HG03060 (cell line): ENCODE data around the gene USP28.
"Not testable (repeated sequence)": the region's sequence is repeated elsewhere in the genome, so short reads cannot be mapped to it uniquely, and the experiment has no call there.

Source experiments
- ATAC-seq: cut with Tn5 transposase; IDR thresholded peaks from one replicate; pipeline ENCODE4 v1.9.1; 2021; ENCODE audit warnings: low read depth, moderate number of reproducible peaks; ENCODE audit not compliant: unreplicated experiment

The USP28 gene

DNA sequence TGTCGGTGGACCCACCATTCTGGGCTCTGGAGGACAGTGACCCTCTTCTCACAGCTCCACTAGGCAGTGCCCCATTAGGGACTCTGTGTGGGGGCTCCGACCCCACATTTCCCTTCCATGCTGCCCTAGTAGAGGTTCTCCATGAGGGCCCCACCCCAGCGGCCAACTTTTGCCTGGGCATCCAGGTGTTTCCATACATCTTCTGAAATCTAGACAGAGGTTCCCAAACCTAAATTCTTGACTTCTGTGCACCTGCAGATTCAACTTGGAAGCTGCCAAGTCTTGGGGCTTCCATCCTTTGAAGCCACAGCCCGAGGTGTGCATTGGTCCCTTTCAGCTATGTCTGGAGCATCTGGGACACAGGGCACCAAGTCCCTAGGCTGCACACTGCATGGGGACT is 4.1 kb upstream of the USP28 start:
- ATAC-seq, result not testable (repeated sequence)

DNA sequence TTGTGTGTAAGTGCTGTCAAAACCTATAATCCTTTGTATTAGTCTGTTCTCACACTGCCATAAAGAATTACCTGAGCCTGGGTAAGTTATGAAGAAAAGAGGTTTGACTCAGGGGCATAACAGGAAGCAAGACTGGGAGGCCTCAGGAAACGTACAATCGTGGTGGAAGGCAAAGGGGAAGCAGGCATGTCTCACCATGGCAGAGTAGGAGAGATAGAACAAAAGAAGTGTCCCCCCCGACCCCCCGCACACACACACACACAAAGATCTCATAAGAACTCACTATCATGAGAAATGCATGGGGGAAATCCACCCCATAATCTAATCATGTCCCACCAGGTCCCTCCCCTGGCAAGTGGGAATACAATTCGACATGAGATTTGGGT is 2.3 kb upstream of the USP28 start:
- no peak for ATAC-seq

DNA sequence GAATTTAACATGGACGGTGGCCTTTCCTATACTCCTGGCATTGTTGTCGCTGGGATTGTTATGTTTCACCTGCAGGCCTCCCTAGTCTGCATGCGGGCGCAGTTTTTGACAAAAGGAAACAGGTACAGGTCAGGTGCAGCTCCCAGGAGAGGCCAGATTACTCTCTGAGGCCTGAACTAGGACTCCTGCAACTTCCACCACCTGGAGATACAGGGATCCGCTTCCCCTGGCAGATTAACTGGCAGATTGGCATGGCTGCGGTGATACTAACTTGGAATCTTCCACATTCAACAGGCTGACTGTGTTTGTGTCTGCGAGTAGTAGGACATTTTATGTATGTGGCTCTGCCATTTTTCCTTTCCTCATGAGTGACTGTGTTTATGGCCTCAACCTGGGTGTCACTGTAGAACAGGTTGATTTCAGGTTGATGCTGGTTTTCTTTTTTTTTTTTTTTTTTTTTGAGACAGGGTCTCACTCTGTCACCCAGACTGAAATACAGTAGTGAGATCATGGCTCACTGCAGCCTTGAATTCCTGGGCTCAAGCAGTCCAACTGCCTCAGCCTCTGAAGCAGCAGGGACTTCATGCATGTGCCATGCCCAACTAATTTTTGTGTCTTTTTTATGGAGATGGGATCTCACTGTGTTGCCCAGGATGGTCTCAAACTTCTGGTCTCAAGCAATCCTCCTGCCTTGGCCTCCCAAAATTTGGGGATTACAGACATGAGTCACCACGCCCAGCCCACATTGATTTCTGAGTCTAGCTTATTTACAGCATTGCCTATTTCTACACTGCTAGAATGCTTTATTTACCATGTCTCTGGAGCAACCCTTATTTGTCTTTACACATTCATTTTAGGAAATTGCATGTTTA is 1.7 kb upstream of the USP28 start:
- no peak for ATAC-seq

DNA sequence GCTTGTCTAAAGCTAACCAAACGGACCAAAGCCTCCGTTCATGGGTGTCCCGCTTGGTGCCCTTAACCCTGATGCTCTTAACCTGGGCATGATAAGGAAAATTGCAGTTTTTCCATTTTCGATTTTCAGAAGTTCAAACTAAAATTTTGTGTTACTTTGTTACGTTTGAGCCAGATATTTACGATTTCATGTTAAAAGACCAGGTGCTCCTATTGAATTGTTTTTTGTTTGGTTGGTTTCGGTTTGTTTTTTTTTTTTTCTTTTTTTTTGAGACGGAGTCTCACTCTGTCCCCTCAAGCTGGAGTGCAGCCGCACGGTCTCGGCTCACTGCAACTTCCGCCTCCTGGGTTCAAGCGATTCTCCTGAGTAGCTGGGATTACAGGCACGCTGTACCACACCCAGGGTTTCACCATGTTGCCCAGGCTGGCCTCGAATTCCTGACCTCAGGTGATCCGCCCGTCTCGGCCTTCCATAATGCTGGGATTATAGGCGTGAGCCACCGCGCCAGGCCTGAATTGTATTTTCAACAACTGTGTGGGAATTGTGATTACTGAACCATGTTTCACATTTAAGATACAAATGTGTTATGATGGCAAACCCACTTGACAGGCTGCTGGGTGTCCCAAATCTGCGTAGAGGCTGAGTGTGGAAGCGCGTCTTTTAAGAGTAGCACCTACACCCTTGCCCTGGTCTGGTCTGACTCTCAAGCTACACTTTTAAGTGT is 864 bp upstream of the USP28 start:
- no peak for ATAC-seq

DNA sequence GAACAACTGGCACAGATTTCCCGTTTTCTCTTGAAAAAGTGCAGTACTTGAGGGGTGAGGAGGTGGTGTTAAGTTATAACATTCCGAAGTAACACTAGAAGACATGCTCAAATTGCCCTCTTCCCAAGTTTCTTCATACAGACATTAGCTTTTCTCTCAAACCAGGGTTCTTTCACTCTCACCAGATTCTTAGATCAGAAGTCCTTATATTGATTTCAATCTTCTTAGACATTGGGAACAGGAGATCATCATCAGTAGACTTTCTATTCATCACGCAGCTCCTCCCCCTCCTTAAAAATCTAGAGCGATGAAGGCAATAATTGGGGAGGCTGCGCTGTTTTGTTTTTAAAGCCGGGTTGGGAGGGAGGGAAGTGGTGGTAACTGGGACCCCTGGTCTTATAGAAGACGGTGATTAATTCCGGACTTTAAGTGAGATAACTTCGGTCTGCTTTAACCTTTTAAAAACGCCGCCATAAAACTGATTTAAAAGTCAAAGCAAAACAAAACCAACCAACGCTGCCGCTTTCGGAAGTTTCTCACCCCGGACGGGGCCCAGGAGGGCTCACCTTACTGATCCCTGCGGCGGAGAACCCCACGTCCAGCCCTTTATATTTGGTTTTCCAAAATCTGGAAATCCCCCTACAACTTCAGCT is 665 bp downstream of the USP28 start:
- ATAC-seq, result no peak

DNA sequence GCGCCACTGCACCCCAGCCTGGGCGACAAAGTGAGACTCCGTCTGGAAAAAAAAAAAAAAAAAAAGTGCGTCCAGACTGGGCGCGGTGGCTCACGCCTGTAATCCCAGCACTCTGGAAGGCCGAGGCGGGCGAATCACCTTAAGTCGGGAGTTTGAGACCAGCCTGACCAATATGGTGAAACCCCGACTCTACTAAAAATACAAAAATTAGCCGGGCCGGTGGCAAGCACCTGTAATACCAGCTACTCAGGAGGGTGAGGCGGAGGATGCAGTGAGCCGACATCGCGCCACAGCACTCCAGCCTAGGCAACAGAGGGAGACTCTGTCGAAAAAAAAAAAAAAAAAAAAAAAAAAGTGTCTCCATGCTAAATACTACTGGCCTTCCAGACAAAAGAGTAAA is 1.3 kb downstream of the USP28 start:
- ATAC-seq, result no peak

DNA sequence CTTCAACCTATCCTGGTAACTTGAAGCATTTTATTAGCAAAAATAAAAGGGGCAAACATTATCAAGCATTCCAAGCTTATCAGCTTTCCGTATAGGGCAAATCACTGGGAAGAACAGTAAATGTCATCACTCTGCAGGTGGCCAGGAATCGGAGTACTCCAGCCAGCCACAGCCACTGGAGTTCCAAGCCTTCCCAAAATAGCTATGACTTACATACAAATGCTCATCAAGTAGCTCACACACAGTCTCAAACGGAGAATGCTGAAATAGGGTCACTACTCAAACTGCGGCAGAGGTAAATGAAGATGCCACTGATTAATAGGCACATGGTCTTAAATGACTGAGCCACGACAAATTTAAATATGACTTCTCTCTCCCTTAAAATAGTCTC is 2.1 kb downstream of the USP28 start:
- no peak for ATAC-seq

DNA sequence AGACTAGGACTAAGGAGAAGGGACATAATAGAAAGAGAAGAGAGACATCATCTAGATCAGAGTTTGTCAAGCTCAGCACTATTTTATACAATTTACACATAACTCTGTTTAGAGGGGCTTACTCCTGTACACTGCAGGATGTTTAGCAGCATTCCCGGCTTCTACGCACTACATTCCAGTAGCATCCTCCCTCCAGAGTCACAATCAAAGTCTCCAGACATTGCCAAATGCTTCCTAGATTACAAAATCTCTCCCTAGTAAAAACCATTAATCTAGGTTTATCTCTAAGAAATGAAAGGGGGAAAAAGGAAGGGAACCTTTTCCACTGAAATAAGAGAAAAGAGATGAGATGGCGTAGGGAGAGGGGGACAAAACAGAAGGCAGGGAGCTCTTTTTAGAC is 4.0 kb downstream of the USP28 start:
- ATAC-seq, result no peak

DNA sequence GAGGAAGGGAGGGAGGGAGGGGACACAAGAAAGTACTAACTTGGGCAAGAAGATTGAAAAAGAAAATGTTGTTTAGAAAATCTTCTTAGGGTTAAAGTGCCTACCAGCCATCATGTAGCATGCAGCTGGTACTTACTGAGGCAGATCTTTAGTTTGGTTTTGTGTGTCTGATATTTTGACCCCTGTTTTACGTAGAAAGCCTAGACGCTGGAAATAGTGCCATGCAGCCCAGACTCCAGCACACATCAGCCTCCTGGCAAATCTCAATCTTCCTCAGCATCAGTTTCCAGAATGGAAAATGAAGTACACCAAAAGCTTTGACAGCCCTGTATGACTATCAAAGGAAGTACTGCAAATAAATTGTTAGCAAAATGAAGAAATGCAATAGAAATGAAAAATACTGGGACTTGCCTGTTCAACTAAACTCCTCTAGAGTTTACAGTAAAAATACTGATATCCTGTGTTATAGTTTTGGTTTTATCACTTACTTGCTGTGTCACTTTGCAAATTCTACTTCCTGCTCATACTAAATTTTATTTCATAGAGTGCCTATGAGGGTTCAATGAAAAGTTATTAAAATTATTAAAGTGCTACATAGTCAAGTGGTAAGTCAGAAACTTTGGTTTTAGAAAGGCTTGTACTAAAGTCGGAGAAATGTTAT is 7.4 kb downstream of the USP28 start:
- no peak for ATAC-seq

DNA sequence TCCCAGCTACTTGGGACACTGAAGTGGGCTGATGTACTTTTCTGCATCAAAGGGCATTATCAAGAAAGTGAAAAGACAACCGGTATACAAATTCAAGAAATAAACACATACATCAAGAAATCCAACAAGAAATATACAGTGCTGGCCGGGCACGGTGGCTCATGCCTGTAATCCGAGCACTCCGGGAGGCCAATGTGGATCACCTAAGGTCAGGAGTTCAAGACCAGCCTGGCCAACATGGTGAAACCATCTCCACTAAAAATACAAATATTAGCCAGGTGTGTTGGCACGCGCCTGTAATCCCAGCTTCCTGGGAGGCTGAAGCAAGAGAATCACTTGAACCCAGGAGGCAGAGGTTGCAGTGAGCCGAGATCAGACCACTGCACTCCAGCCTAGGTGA is 9.5 kb downstream of the USP28 start:
- ATAC-seq, result no peak

DNA sequence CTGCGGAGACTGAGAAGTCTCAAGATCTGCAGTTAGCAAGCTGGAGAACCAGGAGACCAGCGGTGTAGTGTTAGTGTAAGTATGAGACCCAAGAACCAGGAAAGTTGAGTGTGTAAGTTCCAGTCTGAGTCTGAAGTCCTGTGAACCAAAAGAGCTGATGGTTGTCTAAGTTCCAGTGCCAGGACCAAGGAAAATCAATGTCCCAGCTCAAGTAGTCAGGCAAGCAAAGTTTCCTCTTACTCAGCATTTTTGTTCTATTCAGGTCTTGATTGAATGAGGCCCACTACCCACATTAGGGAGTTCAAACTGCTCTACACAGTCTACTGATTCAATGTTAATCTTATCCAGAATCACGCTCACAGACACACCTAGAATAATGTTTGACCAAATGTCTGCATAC is 11.0 kb downstream of the USP28 start:
- ATAC-seq, result no peak

DNA sequence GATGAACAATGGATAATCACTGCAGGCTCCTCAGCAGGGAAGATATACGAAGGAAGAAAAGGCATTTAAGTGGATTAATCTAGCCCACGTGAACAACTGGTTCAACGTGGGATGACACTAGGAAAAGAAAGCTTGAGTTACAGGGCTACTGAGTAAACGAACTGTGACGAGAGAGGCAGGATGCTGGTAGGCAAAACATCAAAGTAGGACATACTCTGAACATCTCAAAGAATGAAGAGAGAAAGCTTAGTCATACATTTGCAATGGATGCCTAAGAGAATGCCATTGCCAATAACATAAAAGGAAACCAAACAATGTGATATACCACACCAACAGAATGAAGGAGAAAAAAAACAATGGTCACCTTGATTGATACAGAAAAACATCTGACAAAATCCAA is 12.9 kb downstream of the USP28 start:
- ATAC-seq, result no peak

DNA sequence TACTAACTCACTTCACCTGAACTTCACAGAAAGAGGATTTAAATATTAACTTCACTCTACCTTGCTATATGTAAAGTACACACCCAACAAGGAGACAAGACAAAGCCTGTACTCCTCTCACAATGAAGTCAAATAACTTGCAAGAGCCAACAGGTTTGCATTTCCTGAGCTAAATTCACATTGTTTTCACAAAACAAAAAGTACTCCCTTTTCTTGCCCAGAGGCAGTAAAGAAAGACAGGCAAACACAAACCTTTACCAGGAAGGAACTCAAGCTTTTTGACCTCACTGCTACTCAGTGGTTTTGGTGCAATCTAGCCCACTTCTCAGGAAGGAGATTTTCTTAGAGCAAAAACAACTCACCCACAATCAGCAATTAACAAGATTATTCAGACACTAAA is 15.7 kb downstream of the USP28 start:
- ATAC-seq, result no peak

DNA sequence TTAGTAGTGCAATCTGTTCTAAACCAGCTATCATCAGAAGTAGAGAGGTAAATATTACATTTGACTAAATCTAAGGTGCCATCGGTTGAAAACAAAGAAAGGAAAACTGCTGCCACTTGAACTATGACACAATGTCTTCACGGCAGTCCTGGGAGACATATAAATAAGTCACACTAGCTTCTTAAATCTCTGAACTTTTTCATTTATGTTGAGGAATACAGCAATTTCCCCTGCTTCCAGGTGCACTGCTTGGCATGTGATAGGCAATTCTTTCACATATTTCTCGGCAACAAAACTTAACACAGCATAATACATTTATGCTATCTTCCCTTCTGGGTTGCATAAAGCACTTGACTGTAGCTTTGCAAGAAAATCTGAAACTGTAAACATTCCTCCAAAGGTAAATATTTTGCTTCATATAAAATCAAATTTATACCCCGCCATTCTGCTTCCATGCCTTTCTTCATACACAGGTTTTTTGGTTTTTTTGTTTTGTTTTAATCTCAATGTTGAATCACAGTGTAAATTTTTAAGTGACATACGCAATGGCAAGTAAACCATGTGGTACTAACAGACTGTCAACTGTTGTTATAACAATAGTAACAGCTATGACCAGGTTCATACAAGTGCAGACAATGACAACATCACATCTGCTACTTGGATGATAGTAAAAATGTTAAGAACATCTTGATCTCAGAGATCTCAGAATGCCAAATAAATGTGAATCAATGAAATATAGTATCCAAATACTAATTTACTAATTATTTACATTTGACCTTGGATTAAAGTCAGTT is 18.2 kb downstream of the USP28 start:
- ATAC-seq, result no peak

DNA sequence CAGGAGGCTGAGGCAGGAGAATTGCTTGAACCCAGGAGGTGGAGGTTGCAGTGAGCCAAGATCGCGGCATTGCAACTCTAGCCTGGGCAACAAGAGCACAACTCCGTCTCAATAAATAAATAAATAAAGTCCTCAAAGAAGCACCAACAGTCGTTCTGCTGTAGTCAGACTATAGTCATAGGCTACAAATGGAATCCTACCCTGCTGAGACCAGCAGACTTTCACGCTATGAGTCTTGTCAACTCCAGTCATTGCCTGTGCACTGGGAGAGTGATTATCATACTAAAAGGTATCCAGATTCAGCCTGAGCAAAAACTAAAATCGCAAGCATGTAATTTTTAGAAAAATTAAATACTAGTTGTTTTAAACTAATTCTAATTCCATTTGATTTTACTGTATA is 19.6 kb downstream of the USP28 start:
- no peak for ATAC-seq

DNA sequence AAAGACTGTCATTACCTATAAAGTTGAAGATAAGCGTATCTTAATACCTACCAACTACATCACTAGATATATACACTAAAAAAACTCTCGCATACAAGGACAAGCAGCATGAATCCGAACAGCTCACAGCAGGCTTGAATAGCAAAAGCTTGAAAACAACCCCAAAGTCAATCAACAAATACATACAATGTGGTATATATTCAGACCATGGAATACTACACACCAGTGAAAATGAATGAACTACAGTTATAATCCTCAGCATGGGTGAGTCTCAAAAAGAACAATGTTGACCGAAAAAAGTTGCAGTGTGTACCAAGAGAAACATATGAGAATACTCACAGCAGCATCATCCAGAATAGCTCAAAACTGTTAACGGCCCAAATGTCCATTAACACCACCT is 25.2 kb downstream of the USP28 start:
- no peak for ATAC-seq

DNA sequence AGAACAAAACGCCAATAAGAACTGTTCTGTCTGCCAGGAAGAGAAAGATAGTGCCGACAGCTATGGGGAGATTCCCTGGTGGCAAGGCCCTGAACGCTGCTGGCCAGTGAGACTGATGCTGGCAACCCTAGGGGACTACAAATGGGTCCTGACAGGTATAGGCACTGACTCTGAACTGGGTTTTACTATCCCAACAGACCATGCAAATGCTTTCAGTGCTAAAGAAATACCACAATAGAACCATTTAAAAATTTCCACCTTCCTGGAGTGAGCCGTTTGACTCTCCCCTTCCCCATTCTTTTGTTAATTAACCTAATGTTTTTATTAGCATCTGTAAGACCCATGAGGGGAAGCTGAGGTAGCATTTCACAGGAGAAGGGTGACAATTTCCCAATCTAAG is 25.7 kb downstream of the USP28 start:
- no peak for ATAC-seq

DNA sequence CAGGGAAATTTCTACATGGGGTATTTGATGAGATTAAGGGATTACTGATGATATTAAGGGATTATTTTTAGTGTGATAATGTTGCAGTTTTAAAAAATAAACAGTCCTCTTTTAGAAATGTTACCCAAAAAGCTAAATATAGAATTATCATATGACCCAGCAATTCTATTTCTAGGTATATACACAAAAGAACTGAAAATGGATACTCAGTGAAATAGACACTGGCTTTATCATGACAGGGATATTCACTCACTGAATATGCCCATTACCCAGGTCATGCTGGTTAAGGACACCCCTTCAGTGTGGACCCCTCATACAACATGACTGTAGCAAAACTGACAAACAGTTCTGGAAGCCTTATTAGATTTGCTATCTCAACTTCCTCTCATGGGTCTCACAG is 27.8 kb downstream of the USP28 start:
- ATAC-seq, result no peak

DNA sequence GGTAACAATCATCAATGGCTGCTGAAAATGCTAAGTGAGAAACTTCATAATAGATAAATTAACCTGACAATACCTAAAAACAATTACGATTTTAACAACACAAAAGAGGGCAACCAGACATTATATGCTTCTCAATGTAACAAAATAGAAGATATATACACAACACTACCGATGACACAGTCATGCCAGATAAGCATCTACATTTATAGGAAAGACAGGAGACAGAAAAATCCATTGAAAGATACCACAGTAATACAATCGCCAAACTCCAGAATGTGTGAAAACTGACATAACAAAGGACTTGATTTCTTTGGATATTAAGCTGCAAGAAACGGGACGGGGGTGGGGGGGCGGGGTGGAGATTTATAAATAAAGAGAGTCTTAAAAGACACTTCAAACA is 28.3 kb downstream of the USP28 start:
- no peak for ATAC-seq

DNA sequence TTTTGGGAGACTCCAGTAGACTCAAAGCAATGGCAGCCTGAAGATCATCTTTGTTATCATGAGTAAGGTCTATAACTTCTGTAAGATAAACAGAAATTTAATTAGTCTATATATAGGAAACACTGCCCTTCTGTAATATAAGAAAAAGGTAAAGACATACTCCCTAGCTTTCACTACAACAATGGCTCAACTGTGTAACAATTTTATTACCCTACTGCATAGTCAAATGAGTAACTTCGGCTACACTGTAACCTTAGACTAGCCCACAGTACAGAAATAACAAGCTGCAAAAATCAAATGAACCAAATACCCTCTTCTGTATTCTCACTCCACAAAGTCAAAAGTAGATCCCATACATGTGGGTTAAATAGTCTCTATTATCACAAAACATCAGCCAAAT is 33.7 kb downstream of the USP28 start:
- ATAC-seq, result no peak
